Caco-2 (cell line): ENCODE measurements around the gene RNF41. TPM values are rescaled to one million over a fixed set of nuclear protein-coding genes. Genes with fewer than 3 reads are reported as not detected.

ENCODE experiments used
- BruUV-seq: library from RNA; stranded (reverse); fragments of 400-500 nt; replicated peaks from 2 replicates; lab custom pipeline; 2021; lab: Mats Ljungman, UMichigan
- CTCF ChIA-PET: fragments of 300-600 bp; sonication (Branson Sonifier 250); formaldehyde crosslinking; loops from one replicate; lab custom pipeline; 2022; ENCODE audit warnings: antibody characterized with exemption; lab: Charles Lee
- POLR2A ChIA-PET: fragments of 300-600 bp; sonication (Branson Sonifier 250); formaldehyde crosslinking; loops from one replicate; lab custom pipeline; 2022; ENCODE audit warnings: antibody characterized with exemption; lab: Charles Lee
- DNase-seq, 2 experiments: peaks; one replicate each; pipeline versions ENCODE4 v3.0.0 to v3.0.0-alpha.2; 2020 to 2022
- H3K27me3 ChIP-seq: replicated peaks from 2 replicates; pipeline ENCODE4 v1.6.0; 2011; ENCODE audit warnings: low read length; ENCODE audit not compliant: control insufficient read depth, insufficient read depth
- H3K36me3 ChIP-seq: 2 replicates; pipeline ENCODE4 v1.5.1; 2011; ENCODE audit warnings: low read length; ENCODE audit not compliant: control insufficient read depth, insufficient read depth
- H3K4me1 ChIP-seq: fragments of 250-450 bp; sonication (Bioruptor Pico); 2 replicates; pipeline ENCODE4 v1.5.1; 2020; ENCODE audit warnings: mild to moderate bottlenecking
- H3K4me3 ChIP-seq: 2 replicates; pipeline ENCODE4 v1.5.1; 2011; ENCODE audit warnings: low read depth, mild to moderate bottlenecking, control low read depth, low read length
- H3K9me3 ChIP-seq: fragments of 250-450 bp; sonication (Bioruptor Pico); 2 replicates; pipeline ENCODE4 v1.5.1; 2020; ENCODE audit warnings: mild to moderate bottlenecking, moderate library complexity
- H3K27ac Mint-ChIP-seq: one replicate; pipeline ENCODE4 v1.8.0; 2022; ENCODE audit warnings: mixed read lengths; ENCODE audit not compliant: unreplicated experiment
- H3K27me3 Mint-ChIP-seq: one replicate; pipeline ENCODE4 v1.8.0; 2022; ENCODE audit warnings: mixed read lengths; ENCODE audit not compliant: insufficient read depth, unreplicated experiment
- H3K36me3 Mint-ChIP-seq: one replicate; pipeline ENCODE4 v1.8.0; 2022; ENCODE audit warnings: mild to moderate bottlenecking, mixed read lengths; ENCODE audit not compliant: insufficient read depth, unreplicated experiment
- H3K4me1 Mint-ChIP-seq: one replicate; pipeline ENCODE4 v1.8.0; 2022; ENCODE audit warnings: low read depth, mixed read lengths; ENCODE audit not compliant: unreplicated experiment
- H3K4me3 Mint-ChIP-seq: one replicate; pipeline ENCODE4 v1.8.0; 2022; ENCODE audit warnings: mild to moderate bottlenecking, moderate library complexity, mixed read lengths; ENCODE audit not compliant: unreplicated experiment
- H3K9me3 Mint-ChIP-seq: one replicate; pipeline ENCODE4 v1.8.0; 2022; ENCODE audit warnings: mixed read lengths; ENCODE audit not compliant: unreplicated experiment
- intact Hi-C: fragments of 100-400 bp; cut with micrococcal nuclease; formaldehyde crosslinking; loops from one replicate; pipeline ENCODE4 v1.10.0; 2022; ENCODE audit not compliant: unreplicated experiment
- total RNA-seq: library from RNA; stranded (reverse); gene quantifications from 2 replicates; pipeline ENCODE4 v1.2.3, GENCODE V29; 2022
- TF ChIP-seq, protein P1 (sequence below), 2 experiments: fragments of 200-600 bp in 1 of 2; IDR thresholded peaks; 1 replicate in 1 of 2; 2 replicates in 1 of 2; pipeline versions ENCODE4 v1.5.1 to v1.8.0; 2011 to 2022; ENCODE audit warnings: antibody characterized with exemption in 1 of 2, control low read depth in 1 of 2, inconsistent platforms in 1 of 2, low read depth in 1 of 2, low read length in 1 of 2, mild to moderate bottlenecking in 1 of 2, moderate library complexity in 1 of 2; ENCODE audit not compliant: insufficient read depth in 1 of 2, severe bottlenecking in 1 of 2, unreplicated experiment in 1 of 2

The RNF41 gene
- total RNA-seq, 1 experiment from 2014 or later: 53.4 TPM

DNA sequence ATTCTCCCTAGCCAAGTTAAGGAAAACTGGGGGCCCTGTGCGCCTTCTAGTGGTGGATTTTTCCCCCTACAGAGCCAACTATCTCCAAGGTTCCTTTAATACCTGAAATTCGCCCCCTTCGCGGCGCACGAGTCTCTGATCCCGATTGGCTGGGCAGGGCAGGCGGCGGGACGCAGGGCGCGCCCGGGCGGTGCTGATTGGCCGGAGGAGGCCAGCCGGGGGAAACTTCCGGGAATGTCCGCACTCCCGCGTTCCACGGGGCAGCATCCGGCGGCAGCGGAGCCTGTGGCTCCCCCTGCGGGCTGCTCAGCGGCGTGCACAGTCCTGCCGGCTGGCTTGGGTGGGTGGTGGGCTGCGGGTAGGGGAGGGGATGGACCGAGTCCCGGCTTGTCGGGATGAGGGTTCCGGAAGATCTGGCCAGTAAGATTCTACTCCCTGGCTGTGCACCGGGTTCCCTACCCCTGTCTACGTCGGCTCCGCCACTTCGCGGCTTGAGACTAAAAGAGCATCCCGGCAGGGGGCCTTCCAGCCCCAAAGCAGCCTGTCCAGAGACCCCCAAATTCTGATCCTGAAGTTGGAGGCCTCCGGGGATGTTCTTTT lies 2.5 kb upstream of the RNF41 start, which contains the start of gene NABP2:
Gene NABP2, plus strand, starts transcription at position 241 of the 600 bp plus-strand sequence. CDS start 515 bp downstream, outside the sequence.
- no peaks in the 10 kb centered on the region for H3K9me3 ChIP-seq
- peaks cover 31% of the 10 kb centered on the region for H3K36me3 Mint-ChIP-seq
- no TSS peak for BruUV-seq
- no peaks in the 10 kb centered on the region for H3K36me3 ChIP-seq
- H3K27me3 Mint-ChIP-seq: no peaks in the 10 kb centered on the region
- DNase-seq: peak; percentile 98
- no peaks in the 10 kb centered on the region for H3K27me3 ChIP-seq
- peak within 1 kb of the TSS; percentile 99 for H3K4me3 Mint-ChIP-seq
- peak within 1 kb of the TSS; percentile 98 for H3K27ac Mint-ChIP-seq
- ChIA-PET POLR2A (no interaction called here), CTCF (interaction anchor here (4.2 kb wide), 1 partner anchor 19 kb away, joined by 61 read pairs; no protein-coding TSS in a partner anchor)
- intact Hi-C loops: loop anchor here (1.0 to 5.0 kb wide), 5 partner anchors 18 to 106 kb away; partner anchors contain the start of genes ANKRD52 and ZC3H10
- TF ChIP-seq, protein P1, sequence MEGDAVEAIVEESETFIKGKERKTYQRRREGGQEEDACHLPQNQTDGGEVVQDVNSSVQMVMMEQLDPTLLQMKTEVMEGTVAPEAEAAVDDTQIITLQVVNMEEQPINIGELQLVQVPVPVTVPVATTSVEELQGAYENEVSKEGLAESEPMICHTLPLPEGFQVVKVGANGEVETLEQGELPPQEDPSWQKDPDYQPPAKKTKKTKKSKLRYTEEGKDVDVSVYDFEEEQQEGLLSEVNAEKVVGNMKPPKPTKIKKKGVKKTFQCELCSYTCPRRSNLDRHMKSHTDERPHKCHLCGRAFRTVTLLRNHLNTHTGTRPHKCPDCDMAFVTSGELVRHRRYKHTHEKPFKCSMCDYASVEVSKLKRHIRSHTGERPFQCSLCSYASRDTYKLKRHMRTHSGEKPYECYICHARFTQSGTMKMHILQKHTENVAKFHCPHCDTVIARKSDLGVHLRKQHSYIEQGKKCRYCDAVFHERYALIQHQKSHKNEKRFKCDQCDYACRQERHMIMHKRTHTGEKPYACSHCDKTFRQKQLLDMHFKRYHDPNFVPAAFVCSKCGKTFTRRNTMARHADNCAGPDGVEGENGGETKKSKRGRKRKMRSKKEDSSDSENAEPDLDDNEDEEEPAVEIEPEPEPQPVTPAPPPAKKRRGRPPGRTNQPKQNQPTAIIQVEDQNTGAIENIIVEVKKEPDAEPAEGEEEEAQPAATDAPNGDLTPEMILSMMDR (IDR thresholded peaks at IDR 0.05; ENCODE audit: insufficient read depth in 1 of 2, low read depth in 1 of 2, low read length in 1 of 2, severe bottlenecking in 1 of 2, unreplicated experiment in 1 of 2): peak; percentile 82 to 89
- H3K4me3 ChIP-seq: peak within 1 kb of the TSS; percentile 72
- H3K4me1 ChIP-seq: peaks cover 6% of the 10 kb centered on the region
- H3K9me3 Mint-ChIP-seq: no peaks in the 10 kb centered on the region
- H3K4me1 Mint-ChIP-seq: peaks cover under 1% of the 10 kb centered on the region

DNA sequence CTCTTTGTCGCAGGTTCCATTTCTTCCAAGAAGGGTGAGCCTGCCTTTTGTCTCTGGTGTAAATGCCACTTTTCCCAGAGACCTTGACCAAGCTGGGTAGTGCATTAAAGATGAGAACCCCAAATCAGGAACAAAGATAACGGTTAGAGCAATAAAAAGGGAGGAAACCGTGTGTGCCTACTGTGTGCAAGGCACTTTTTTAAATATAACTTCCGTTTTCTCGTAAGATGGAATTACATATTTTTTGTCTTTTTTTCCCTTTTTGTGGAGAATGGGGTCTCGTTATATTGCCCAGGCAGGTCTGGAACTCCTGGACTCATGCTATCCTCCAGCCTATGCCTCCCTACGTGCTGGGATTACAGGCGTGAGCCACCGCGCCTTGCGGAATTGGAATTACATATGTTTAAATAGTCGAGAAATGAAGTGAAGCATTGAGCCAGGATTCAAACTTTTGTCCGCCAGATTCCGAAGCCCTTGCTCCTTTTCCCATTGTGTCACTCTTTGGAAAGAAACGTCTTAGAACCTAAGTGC lies 1.9 kb upstream of the RNF41 start:
- H3K27me3 ChIP-seq: no peaks in the 10 kb centered on the region
- H3K36me3 Mint-ChIP-seq: peaks cover 31% of the 10 kb centered on the region
- TF ChIP-seq, protein P1 (IDR thresholded peaks at IDR 0.05; ENCODE audit: insufficient read depth in 1 of 2, low read depth in 1 of 2, low read length in 1 of 2, severe bottlenecking in 1 of 2, unreplicated experiment in 1 of 2): no peak
- no peaks in the 10 kb centered on the region for H3K9me3 Mint-ChIP-seq
- no TSS peak for BruUV-seq
- peak overlapping the region; percentile 99 for H3K4me3 Mint-ChIP-seq
- H3K27ac Mint-ChIP-seq: peak overlapping the region; percentile 98
- no peak for DNase-seq
- H3K4me1 ChIP-seq: peaks cover 4% of the 10 kb centered on the region
- H3K36me3 ChIP-seq: no peaks in the 10 kb centered on the region
- H3K4me1 Mint-ChIP-seq: no peaks in the 10 kb centered on the region
- intact Hi-C loops: loop anchor here (1.0 to 5.0 kb wide), 5 partner anchors 17 to 105 kb away; partner anchors contain the start of genes ANKRD52 and ZC3H10
- no peaks in the 10 kb centered on the region for H3K27me3 Mint-ChIP-seq
- CTCF ChIA-PET: interaction anchor here (4.2 kb wide), 1 partner anchor 18 kb away, joined by 61 read pairs; no protein-coding TSS in a partner anchor
- POLR2A ChIA-PET: no interaction called here
- peak overlapping the region; percentile 59 for H3K4me3 ChIP-seq
- no peaks in the 10 kb centered on the region for H3K9me3 ChIP-seq

DNA sequence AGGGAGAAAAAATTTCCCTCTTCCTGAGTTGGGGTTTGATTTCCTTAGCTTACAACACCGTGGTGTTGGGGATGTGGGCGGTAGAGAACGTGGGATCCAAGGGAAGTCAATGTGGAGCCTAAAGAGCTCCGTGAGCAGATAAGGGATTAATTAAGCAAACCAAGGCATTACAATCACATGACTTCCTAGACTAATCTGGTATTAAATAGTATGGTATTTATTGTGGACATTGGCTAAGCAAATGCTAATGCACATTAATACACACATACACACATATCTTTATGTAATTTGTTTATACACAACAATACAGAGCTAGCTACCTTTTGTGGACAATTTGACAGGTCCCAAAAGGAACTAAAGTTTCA lies 791 bp upstream of the RNF41 start:
- CTCF ChIA-PET: interaction anchor here (0.6 to 4.2 kb wide), 13 partner anchors 9 to 175 kb away, joined by 3 to 61 read pairs (median 13); partner anchors contain the start of genes ANKRD52, COQ10A, ESYT1 and SMARCC2
- Mint-ChIP-seq H3K9me3 (no peaks in the 10 kb centered on the region), H3K27me3 (no peaks in the 10 kb centered on the region), H3K27ac (peak overlapping the region; percentile 98), H3K36me3 (peaks cover 35% of the 10 kb centered on the region), H3K4me3 (peak overlapping the region; percentile 99), H3K4me1 (no peaks in the 10 kb centered on the region)
- TSS peak; percentile 31 for BruUV-seq
- TF ChIP-seq, protein P1 (IDR thresholded peaks at IDR 0.05; ENCODE audit: insufficient read depth in 1 of 2, low read depth in 1 of 2, low read length in 1 of 2, severe bottlenecking in 1 of 2, unreplicated experiment in 1 of 2): no peak
- Histone ChIP-seq H3K27me3 (no peaks in the 10 kb centered on the region), H3K4me1 (peaks cover 4% of the 10 kb centered on the region), H3K4me3 (peak overlapping the region; percentile 59), H3K9me3 (no peaks in the 10 kb centered on the region), H3K36me3 (no peaks in the 10 kb centered on the region)
- intact Hi-C loops: loop anchor here (1.0 to 5.0 kb wide), 2 partner anchors 8 to 35 kb away; partner anchors contain the start of genes ANKRD52 and SLC39A5
- POLR2A ChIA-PET: interaction anchor here (1.1 to 2.8 kb wide), 11 partner anchors 8 to 138 kb away, joined by 3 to 19 read pairs (median 9); partner anchors contain the start of genes ANKRD52, CNPY2, SMARCC2 and STAT2
- no peak for DNase-seq
